Testis (tissue), 3 donors: Measurements from ENCODE around the gene PIM3. TPM values are rescaled to one million over a fixed set of nuclear protein-coding genes. Genes with fewer than 3 reads are reported as not detected.

Experiments used
- DNase-seq: peaks from one replicate; pipeline ENCODE4 v3.0.0-alpha.2; 2019
- H3K27ac ChIP-seq, 2 donors: fragments of 200-600 bp; sonication (generic); one replicate each; pipeline ENCODE4 v1.5.1; 2019
- H3K27me3 ChIP-seq: fragments of 200-600 bp; sonication (generic); one replicate; pipeline ENCODE4 v1.5.1; 2019
- H3K36me3 ChIP-seq: fragments of 200-600 bp; sonication (generic); one replicate; pipeline ENCODE4 v1.5.1; 2017; ENCODE audit warnings: low read depth; ENCODE audit errors: missing control alignments
- H3K4me1 ChIP-seq: fragments of 200-600 bp; sonication (generic); one replicate; pipeline ENCODE4 v1.5.1; 2019
- H3K4me3 ChIP-seq, 2 donors: fragments of 200-600 bp; sonication (generic); one replicate each; pipeline ENCODE4 v1.5.1; 2017 to 2019
- H3K9me3 ChIP-seq: fragments of 200-600 bp; sonication (generic); one replicate; pipeline ENCODE4 v1.5.1; 2017
- POLR2A ChIP-seq: fragments of 450-650 bp; IDR thresholded peaks from one replicate; pipeline ENCODE4 v1.6.1; 2017; ENCODE audit warnings: antibody characterized with exemption, mild to moderate bottlenecking, moderate library complexity
- WGBS, 2 donors: methylation state at CpG; one replicate each; pipeline ENCODE4 v1.1.5; 2018; 5-methylcytosine and 5-hydroxymethylcytosine counted together
- intact Hi-C: fragments of 100-400 bp; cut with DNase I; formaldehyde crosslinking; loops from one replicate; pipeline ENCODE4 v1.15.1; 2023; ENCODE audit warnings: low total_unique reads
- polyA plus RNA-seq: library from polyadenylated mRNA; stranded (reverse); fragments of 350-450 nt; fragmentation: Illumina TruSeq; extraction: RNeasy Lipid Tissue Mini Kit (QIAGEN cat#74804); gene quantifications from one replicate; pipeline ENCODE4 v1.2.3, GENCODE V29; 2014; ENCODE audit warnings: low read depth, low replicate concordance; ENCODE audit not compliant: insufficient read depth
- total RNA-seq, 2 donors: library from RNA; depleted of rRNA; stranded (reverse); fragments of >200 nt; gene quantifications; one replicate each; pipeline ENCODE4 v1.2.3, GENCODE V29; 2016
- TF ChIP-seq, protein P1 (sequence below), 3 experiments: fragments of 450-650 bp in 2 of 3; fragments of 200-600 bp in 1 of 3; sonication (generic) in 1 of 3; IDR thresholded peaks; one replicate each; pipeline ENCODE4 v1.5.1; 2016 to 2019; ENCODE audit warnings: antibody characterized with exemption in 3 of 3, mild to moderate bottlenecking in 2 of 3, moderate library complexity in 1 of 3

The PIM3 gene
- total and polyA plus RNA-seq, 3 donors from 2014 or later: 50.8 to 89.9 (median 68.2) TPM

DNA sequence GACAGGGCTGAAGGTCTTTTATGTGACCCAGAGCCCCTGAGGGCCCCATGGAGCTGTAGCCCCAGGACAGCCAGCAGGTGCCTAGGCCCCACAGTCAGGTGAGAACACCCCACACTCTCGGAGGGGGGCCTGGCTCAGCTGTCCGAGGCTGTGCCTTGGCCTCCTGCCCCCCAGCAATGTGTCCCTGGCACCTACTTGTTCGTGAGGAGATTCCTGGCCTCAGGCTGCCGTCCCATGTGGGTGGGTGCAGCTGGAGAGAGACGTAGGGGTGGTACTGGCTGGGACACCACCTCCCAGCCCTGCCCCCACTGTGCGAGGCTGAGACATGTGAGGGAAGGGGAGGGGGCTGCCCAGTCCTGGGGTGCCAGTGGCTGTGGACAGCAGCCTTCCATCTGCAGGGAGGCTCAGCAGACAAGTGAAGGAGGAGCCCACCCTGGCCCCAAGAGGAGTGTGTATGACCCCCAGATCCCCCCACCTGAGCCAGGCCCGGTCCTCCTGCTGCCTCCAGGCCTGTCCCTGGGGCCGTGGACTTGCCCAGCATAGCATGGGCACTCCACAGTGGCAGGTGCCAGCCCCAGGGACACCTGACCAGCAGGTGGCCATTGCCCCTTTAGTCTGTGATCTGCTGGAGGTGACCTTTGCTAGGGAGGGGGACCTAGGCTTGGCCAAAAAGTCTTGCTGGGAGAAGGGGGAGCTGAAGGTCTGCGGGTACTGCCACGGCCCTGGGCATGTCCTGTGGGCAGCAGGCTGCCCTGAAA, 35.0 kb downstream of the PIM3 start:
- Histone ChIP-seq H3K36me3 (no peaks in the 10 kb centered on the region), H3K9me3 (no peaks in the 10 kb centered on the region), H3K27ac (no peak overlapping the region), H3K4me1 (no peaks in the 10 kb centered on the region), H3K4me3 (no peak overlapping the region), H3K27me3 (no peaks in the 10 kb centered on the region)
- TF ChIP-seq, protein P1, sequence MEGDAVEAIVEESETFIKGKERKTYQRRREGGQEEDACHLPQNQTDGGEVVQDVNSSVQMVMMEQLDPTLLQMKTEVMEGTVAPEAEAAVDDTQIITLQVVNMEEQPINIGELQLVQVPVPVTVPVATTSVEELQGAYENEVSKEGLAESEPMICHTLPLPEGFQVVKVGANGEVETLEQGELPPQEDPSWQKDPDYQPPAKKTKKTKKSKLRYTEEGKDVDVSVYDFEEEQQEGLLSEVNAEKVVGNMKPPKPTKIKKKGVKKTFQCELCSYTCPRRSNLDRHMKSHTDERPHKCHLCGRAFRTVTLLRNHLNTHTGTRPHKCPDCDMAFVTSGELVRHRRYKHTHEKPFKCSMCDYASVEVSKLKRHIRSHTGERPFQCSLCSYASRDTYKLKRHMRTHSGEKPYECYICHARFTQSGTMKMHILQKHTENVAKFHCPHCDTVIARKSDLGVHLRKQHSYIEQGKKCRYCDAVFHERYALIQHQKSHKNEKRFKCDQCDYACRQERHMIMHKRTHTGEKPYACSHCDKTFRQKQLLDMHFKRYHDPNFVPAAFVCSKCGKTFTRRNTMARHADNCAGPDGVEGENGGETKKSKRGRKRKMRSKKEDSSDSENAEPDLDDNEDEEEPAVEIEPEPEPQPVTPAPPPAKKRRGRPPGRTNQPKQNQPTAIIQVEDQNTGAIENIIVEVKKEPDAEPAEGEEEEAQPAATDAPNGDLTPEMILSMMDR (IDR thresholded peaks at IDR 0.05): no peak
- no peak for TF ChIP-seq POLR2A
- WGBS, 2 donors: 93 to 98% methylated on average over 5 to 10 of the region's 10 CpGs
- intact Hi-C loops: no loop called here
- no peak for DNase-seq

DNA sequence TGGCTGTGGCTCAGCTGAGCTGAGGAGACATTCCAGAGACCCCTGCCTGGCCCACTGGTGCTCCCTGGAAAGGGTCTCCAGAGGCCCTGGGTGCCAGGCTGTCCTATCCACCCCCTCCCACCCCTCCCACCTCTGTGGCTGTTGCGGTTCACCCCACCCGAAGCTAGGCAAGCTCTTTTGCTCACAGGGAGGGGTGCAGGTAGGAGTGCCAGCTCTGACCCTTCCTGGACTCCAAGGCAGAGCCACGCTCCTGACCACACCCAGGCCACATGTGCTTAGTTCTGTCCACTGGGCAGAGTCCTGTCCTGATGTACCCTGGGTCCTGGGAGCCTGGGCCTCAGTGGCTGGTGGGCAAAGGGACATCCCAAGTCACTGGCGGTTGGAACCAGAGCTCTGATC, 35.5 kb downstream of the PIM3 start:
- WGBS, 2 donors: 60 to 96% methylated on average over 1 to 4 of the region's 4 CpGs
- no peaks in the 10 kb centered on the region for H3K27me3 ChIP-seq
- H3K4me1 ChIP-seq: no peaks in the 10 kb centered on the region
- H3K4me3 ChIP-seq: no peak overlapping the region
- H3K36me3 ChIP-seq: no peaks in the 10 kb centered on the region
- intact Hi-C loops: no loop called here
- no peak for DNase-seq
- TF ChIP-seq, protein P1 (IDR thresholded peaks at IDR 0.05): no peak
- no peak for TF ChIP-seq POLR2A
- H3K9me3 ChIP-seq: no peaks in the 10 kb centered on the region
- H3K27ac ChIP-seq: no peak overlapping the region

DNA sequence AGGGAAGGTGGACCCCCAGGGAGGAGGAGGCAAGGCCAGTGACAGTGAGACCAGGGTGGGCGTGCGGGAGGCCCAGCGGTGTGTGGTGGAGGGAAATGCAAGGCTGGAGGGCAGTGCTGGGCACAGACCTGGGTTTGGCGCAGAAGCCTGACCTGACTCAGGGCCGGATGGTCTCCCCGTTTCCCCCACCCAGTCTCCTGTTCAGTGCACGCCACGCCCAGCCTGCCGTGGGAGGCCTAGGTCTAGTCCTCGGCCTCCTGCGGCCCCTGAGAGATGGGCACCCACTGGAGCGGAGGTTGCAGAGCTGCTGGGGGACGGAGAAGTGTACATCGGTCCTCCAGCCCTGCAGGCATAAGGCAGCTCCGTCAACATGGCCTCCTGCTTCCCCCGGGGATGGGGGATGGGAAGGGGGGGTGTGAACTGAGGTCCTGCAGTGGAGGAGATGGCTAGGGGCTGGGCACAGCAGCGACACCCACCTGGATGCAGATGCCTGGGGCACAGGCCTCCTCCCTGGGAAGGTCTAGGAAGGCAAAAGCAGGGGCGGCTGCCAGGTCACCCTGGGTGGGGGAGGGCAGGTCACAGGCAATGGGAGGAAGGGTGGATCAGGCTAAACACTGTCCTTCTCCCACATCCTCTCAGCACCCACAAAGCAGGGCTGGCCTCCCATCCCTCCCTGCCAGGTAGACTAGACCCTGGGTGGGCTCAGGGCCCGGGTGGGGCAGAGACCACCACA, 36.1 kb downstream of the PIM3 start:
- intact Hi-C loops: no loop called here
- peak; percentile 10 for DNase-seq
- no peak for TF ChIP-seq POLR2A
- TF ChIP-seq, protein P1 (IDR thresholded peaks at IDR 0.05): no peak
- Histone ChIP-seq H3K36me3 (no peaks in the 10 kb centered on the region), H3K9me3 (no peaks in the 10 kb centered on the region), H3K27ac (no peak overlapping the region), H3K27me3 (no peaks in the 10 kb centered on the region), H3K4me1 (no peaks in the 10 kb centered on the region), H3K4me3 (no peak overlapping the region)
- 89 to 92% methylated on average over 7 to 19 of the region's 19 CpGs for WGBS, 2 donors

DNA sequence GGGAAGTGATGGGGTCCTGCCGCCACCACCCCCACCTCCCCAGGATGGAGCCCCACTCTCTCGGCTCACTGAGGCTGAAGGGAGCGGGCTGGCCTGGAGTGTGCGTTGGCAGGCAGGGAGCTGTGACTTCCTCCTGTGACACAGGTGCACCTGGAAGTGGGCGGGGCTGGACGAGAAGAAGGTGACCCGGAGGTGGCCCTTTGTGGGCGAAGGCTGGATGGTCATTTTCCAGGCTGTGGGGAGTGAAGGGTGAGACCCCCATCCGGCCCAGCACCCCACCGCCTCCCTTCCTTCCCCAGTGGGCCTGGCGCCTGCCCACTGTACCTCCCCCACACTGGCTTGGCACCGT, 36.7 kb downstream of the PIM3 start:
- TF ChIP-seq, protein P1 (IDR thresholded peaks at IDR 0.05): no peak
- no peak for TF ChIP-seq POLR2A
- intact Hi-C loops: no loop called here
- WGBS, 2 donors: 35 to 81% methylated on average over 4 to 12 of the region's 12 CpGs
- no peak for DNase-seq
- H3K27me3 ChIP-seq: no peaks in the 10 kb centered on the region
- no peaks in the 10 kb centered on the region for H3K36me3 ChIP-seq
- H3K9me3 ChIP-seq: no peaks in the 10 kb centered on the region
- H3K4me3 ChIP-seq: no peak overlapping the region
- no peak overlapping the region for H3K27ac ChIP-seq
- no peaks in the 10 kb centered on the region for H3K4me1 ChIP-seq
